Measurements from ENCODE around the gene DSCAML1.

The DSCAML1 gene

GRCh38 chr11:117822074-117823033 lies 25.3 kb upstream of the DSCAML1 start:
- Histone ChIP-seq H3K9me3 (ENCODE audit: insufficient read depth, low read depth, low read length) (no peaks in the 10 kb centered on the region), H3K79me2 (ENCODE audit: control insufficient read depth, insufficient read depth, low read length, poor library complexity) (no peaks in the 10 kb centered on the region), H3K23ac (ENCODE audit: low read length) (no peak overlapping the region), H3K14ac (ENCODE audit: low read length) (no peak overlapping the region), H3K27me3 (ENCODE audit: insufficient read depth, low read length) (no peaks in the 10 kb centered on the region), H2BK12ac (ENCODE audit: low read length) (no peak overlapping the region), H2AK5ac (ENCODE audit: low read length) (no peak overlapping the region), H3K9ac (ENCODE audit: low read length) (no peak overlapping the region), H4K8ac (ENCODE audit: low read depth, low read length) (no peak overlapping the region), H3K18ac (ENCODE audit: low read length) (no peak overlapping the region), H3K79me1 (ENCODE audit: low read length) (no peaks in the 10 kb centered on the region), H2AFZ (ENCODE audit: insufficient read depth, low read length, poor library complexity) (no peak overlapping the region), H2BK5ac (ENCODE audit: low read depth, low read length, poor library complexity) (no peak overlapping the region), H2BK120ac (ENCODE audit: insufficient read depth, low read length, poor library complexity) (no peak overlapping the region), H4K12ac (ENCODE audit: low read depth, low read length) (no peak overlapping the region), H3K27ac (ENCODE audit: low read depth, low read length) (no peak overlapping the region), H4K91ac (ENCODE audit: low read depth, low read length) (no peak overlapping the region), H3K36me3 (ENCODE audit: control insufficient read depth in 1 of 2, insufficient read depth in 2 of 2, low read length in 2 of 2) (no peaks in the 10 kb centered on the region), H3K4me1 (ENCODE audit: control insufficient read depth in 1 of 2, insufficient read depth in 2 of 2, low read length in 2 of 2) (peaks cover 3 to 7% of the 10 kb centered on the region in 2 experiments), H3K4me3 (ENCODE audit: low read depth, low read length) (no peak overlapping the region), H3K4ac (ENCODE audit: low read depth, low read length) (no peak overlapping the region), H3K4me2 (ENCODE audit: low read length) (no peak overlapping the region)
- DNase-seq, result no peak
- no CpG with 5 or more reads among the region's 33 CpGs for WGBS (ENCODE audit: extremely low coverage, insufficient coverage, insufficient read length)

DNA sequence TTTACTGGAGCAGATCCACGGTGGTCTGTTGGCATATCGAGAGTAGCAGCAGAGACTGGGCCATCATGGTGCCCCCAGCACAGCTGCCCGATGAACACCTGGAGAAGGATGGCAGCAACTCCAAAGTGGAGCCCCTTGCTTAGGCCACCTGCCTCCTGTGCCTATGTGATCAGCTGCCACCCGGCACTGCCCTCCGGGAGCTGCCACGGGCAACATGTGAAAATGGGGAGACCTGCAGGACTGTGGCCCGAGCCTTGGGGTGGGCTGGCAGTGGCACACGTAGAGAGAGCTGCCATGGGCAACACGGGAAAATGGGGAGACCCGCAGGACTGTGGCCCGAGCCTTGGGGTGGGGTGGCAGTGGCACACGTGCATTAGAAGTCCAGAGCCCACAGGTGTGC lies 24.4 kb upstream of the DSCAML1 start:
- Histone ChIP-seq H3K4me2 (ENCODE audit: low read length) (no peak overlapping the region), H3K27me3 (ENCODE audit: insufficient read depth, low read length) (no peaks in the 10 kb centered on the region), H2AFZ (ENCODE audit: insufficient read depth, low read length, poor library complexity) (no peak overlapping the region), H4K8ac (ENCODE audit: low read depth, low read length) (no peak overlapping the region), H3K14ac (ENCODE audit: low read length) (no peak overlapping the region), H3K4me3 (ENCODE audit: low read depth, low read length) (no peak overlapping the region), H3K23ac (ENCODE audit: low read length) (no peak overlapping the region), H2BK5ac (ENCODE audit: low read depth, low read length, poor library complexity) (no peak overlapping the region), H4K91ac (ENCODE audit: low read depth, low read length) (no peak overlapping the region), H2BK120ac (ENCODE audit: insufficient read depth, low read length, poor library complexity) (no peak overlapping the region), H3K36me3 (ENCODE audit: control insufficient read depth in 1 of 2, insufficient read depth in 2 of 2, low read length in 2 of 2) (no peaks in the 10 kb centered on the region), H4K12ac (ENCODE audit: low read depth, low read length) (no peak overlapping the region), H2AK5ac (ENCODE audit: low read length) (no peak overlapping the region), H3K4me1 (ENCODE audit: control insufficient read depth in 1 of 2, insufficient read depth in 2 of 2, low read length in 2 of 2) (peaks cover 12 to 16% of the 10 kb centered on the region in 2 experiments), H3K79me1 (ENCODE audit: low read length) (no peaks in the 10 kb centered on the region), H3K4ac (ENCODE audit: low read depth, low read length) (no peak overlapping the region), H3K9ac (ENCODE audit: low read length) (no peak overlapping the region), H2BK12ac (ENCODE audit: low read length) (no peak overlapping the region), H3K79me2 (ENCODE audit: control insufficient read depth, insufficient read depth, low read length, poor library complexity) (no peaks in the 10 kb centered on the region), H3K27ac (ENCODE audit: low read depth, low read length) (no peak overlapping the region), H3K9me3 (ENCODE audit: insufficient read depth, low read depth, low read length) (no peaks in the 10 kb centered on the region), H3K18ac (ENCODE audit: low read length) (no peak overlapping the region)
- no CpG with 5 or more reads among the region's 12 CpGs for WGBS (ENCODE audit: extremely low coverage, insufficient coverage, insufficient read length)
- DNase-seq, result no peak

GRCh38 chr11:117820516-117820915 lies 23.5 kb upstream of the DSCAML1 start:
- H2BK120ac ChIP-seq (ENCODE audit: insufficient read depth, low read length, poor library complexity), result no peak overlapping the region
- H2AK5ac ChIP-seq (ENCODE audit: low read length), result no peak overlapping the region
- H3K4me1 ChIP-seq (ENCODE audit: control insufficient read depth in 1 of 2, insufficient read depth in 2 of 2, low read length in 2 of 2), result peaks cover 21 to 23% of the 10 kb centered on the region in 2 experiments
- H3K9ac ChIP-seq (ENCODE audit: low read length), result no peak overlapping the region
- no peak for DNase-seq
- H3K4me2 ChIP-seq (ENCODE audit: low read length), result no peak overlapping the region
- no peak overlapping the region for H3K23ac ChIP-seq (ENCODE audit: low read length)
- no peaks in the 10 kb centered on the region for H3K27me3 ChIP-seq (ENCODE audit: insufficient read depth, low read length)
- no peaks in the 10 kb centered on the region for H3K36me3 ChIP-seq (ENCODE audit: control insufficient read depth in 1 of 2, insufficient read depth in 2 of 2, low read length in 2 of 2)
- no peak overlapping the region for H4K8ac ChIP-seq (ENCODE audit: low read depth, low read length)
- H2BK12ac ChIP-seq (ENCODE audit: low read length), result no peak overlapping the region
- no peak overlapping the region for H3K4ac ChIP-seq (ENCODE audit: low read depth, low read length)
- H4K12ac ChIP-seq (ENCODE audit: low read depth, low read length), result no peak overlapping the region
- peaks cover 4% of the 10 kb centered on the region for H3K79me1 ChIP-seq (ENCODE audit: low read length)
- no peak overlapping the region for H3K4me3 ChIP-seq (ENCODE audit: low read depth, low read length)
- no peak overlapping the region for H2AFZ ChIP-seq (ENCODE audit: insufficient read depth, low read length, poor library complexity)
- no peaks in the 10 kb centered on the region for H3K79me2 ChIP-seq (ENCODE audit: control insufficient read depth, insufficient read depth, low read length, poor library complexity)
- H4K91ac ChIP-seq (ENCODE audit: low read depth, low read length), result no peak overlapping the region
- no peak overlapping the region for H3K14ac ChIP-seq (ENCODE audit: low read length)
- no CpG with 5 or more reads among the region's 10 CpGs for WGBS (ENCODE audit: extremely low coverage, insufficient coverage, insufficient read length)
- no peaks in the 10 kb centered on the region for H3K9me3 ChIP-seq (ENCODE audit: insufficient read depth, low read depth, low read length)
- H2BK5ac ChIP-seq (ENCODE audit: low read depth, low read length, poor library complexity), result no peak overlapping the region
- H3K27ac ChIP-seq (ENCODE audit: low read depth, low read length), result no peak overlapping the region
- H3K18ac ChIP-seq (ENCODE audit: low read length), result no peak overlapping the region

- no peak overlapping the region for H3K27ac ChIP-seq (ENCODE audit: low read depth, low read length)
- H3K79me2 ChIP-seq (ENCODE audit: control insufficient read depth, insufficient read depth, low read length, poor library complexity), result no peaks in the 10 kb centered on the region
- H4K91ac ChIP-seq (ENCODE audit: low read depth, low read length), result no peak overlapping the region
- no peaks in the 10 kb centered on the region for H3K36me3 ChIP-seq (ENCODE audit: control insufficient read depth in 1 of 2, insufficient read depth in 2 of 2, low read length in 2 of 2)
- no peak overlapping the region for H3K14ac ChIP-seq (ENCODE audit: low read length)
- H2BK5ac ChIP-seq (ENCODE audit: low read depth, low read length, poor library complexity), result no peak overlapping the region
- no peak overlapping the region for H3K9ac ChIP-seq (ENCODE audit: low read length)
- no peaks in the 10 kb centered on the region for H3K9me3 ChIP-seq (ENCODE audit: insufficient read depth, low read depth, low read length)
- no peak overlapping the region for H3K18ac ChIP-seq (ENCODE audit: low read length)
- H4K12ac ChIP-seq (ENCODE audit: low read depth, low read length), result no peak overlapping the region
- no peak overlapping the region for H3K23ac ChIP-seq (ENCODE audit: low read length)
- no peak overlapping the region for H3K4me3 ChIP-seq (ENCODE audit: low read depth, low read length)
- no peaks in the 10 kb centered on the region for H3K27me3 ChIP-seq (ENCODE audit: insufficient read depth, low read length)
- no peak overlapping the region for H3K4me2 ChIP-seq (ENCODE audit: low read length)
- no peak overlapping the region for H3K4ac ChIP-seq (ENCODE audit: low read depth, low read length)
- H2AFZ ChIP-seq (ENCODE audit: insufficient read depth, low read length, poor library complexity), result no peak overlapping the region
- no peak overlapping the region for H2BK12ac ChIP-seq (ENCODE audit: low read length)
- H2AK5ac ChIP-seq (ENCODE audit: low read length), result no peak overlapping the region
- peaks cover 21 to 26% of the 10 kb centered on the region in 2 experiments for H3K4me1 ChIP-seq (ENCODE audit: control insufficient read depth in 1 of 2, insufficient read depth in 2 of 2, low read length in 2 of 2)
- H2BK120ac ChIP-seq (ENCODE audit: insufficient read depth, low read length, poor library complexity), result no peak overlapping the region
- WGBS (ENCODE audit: extremely low coverage, insufficient coverage, insufficient read length), result no CpG with 5 or more reads among the region's 11 CpGs
- H3K79me1 ChIP-seq (ENCODE audit: low read length), result peaks cover 4% of the 10 kb centered on the region
- H4K8ac ChIP-seq (ENCODE audit: low read depth, low read length), result no peak overlapping the region
- DNase-seq, result no peak
Measured at GRCh38 chr11:117820071-117820470, 23.1 kb upstream of the DSCAML1 start.
